Choroid plexus epithelial cell (primary cell): ENCODE results near the gene KCNMA1.

Source experiments
- DNase-seq: peaks from one replicate; pipeline ENCODE4 v3.0.0-alpha.2; 2010; ENCODE audit warnings: low read depth
- H3K4me3 ChIP-seq: 2 replicates; pipeline ENCODE4 v1.5.1; 2011; ENCODE audit warnings: low read depth, mild to moderate bottlenecking, control low read depth, low read length, moderate library complexity
- TF ChIP-seq, protein P1 (sequence below): conservative IDR thresholded peaks from 2 replicates; pipeline ENCODE4 v1.5.1; 2011; ENCODE audit warnings: low read depth, mild to moderate bottlenecking, control low read depth, inconsistent platforms, low read length, moderate library complexity

The KCNMA1 gene

DNA sequence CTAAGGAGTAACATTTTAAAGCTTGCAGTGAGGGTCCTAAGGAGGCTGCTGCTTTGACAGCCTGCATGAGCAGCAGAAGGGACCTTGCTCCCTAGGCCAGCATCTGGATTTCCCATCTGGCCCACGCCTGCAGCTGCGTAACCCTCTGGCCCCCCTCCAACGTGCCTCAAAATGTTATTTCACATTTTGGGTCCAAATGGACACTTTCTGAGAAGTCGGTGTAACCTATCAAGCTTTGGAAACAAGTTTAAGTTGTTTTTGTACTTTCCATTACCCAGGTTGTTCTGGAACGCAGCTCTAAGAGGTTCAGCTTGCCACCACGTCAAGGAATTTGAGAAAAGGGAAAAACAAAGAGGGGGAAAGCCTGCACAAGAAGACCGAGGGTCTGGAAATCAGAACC is 338.3 kb downstream of the KCNMA1 start:
- DNase-seq: no peak
- H3K4me3 ChIP-seq: no peak overlapping the region
- TF ChIP-seq, protein P1, sequence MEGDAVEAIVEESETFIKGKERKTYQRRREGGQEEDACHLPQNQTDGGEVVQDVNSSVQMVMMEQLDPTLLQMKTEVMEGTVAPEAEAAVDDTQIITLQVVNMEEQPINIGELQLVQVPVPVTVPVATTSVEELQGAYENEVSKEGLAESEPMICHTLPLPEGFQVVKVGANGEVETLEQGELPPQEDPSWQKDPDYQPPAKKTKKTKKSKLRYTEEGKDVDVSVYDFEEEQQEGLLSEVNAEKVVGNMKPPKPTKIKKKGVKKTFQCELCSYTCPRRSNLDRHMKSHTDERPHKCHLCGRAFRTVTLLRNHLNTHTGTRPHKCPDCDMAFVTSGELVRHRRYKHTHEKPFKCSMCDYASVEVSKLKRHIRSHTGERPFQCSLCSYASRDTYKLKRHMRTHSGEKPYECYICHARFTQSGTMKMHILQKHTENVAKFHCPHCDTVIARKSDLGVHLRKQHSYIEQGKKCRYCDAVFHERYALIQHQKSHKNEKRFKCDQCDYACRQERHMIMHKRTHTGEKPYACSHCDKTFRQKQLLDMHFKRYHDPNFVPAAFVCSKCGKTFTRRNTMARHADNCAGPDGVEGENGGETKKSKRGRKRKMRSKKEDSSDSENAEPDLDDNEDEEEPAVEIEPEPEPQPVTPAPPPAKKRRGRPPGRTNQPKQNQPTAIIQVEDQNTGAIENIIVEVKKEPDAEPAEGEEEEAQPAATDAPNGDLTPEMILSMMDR: no peak

DNA sequence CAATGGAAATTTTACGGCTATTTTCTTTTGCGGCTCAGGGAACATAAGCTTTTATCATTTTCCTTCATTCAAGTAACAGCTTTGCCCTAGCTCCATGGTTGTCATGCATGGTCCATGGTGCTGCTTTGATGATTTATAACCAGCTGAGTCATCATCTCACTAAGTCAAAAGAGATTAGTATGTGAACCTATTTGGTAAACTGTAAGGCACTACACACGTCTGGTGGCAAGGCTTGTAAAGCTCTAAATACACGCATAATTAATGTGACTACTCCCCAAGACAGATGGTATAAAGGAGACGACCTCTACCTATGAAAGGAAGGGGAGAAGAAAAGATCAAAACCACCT is 340.2 kb downstream of the KCNMA1 start:
- peak; percentile 34 for DNase-seq
- H3K4me3 ChIP-seq: no peak overlapping the region
- TF ChIP-seq, protein P1: no peak

DNA sequence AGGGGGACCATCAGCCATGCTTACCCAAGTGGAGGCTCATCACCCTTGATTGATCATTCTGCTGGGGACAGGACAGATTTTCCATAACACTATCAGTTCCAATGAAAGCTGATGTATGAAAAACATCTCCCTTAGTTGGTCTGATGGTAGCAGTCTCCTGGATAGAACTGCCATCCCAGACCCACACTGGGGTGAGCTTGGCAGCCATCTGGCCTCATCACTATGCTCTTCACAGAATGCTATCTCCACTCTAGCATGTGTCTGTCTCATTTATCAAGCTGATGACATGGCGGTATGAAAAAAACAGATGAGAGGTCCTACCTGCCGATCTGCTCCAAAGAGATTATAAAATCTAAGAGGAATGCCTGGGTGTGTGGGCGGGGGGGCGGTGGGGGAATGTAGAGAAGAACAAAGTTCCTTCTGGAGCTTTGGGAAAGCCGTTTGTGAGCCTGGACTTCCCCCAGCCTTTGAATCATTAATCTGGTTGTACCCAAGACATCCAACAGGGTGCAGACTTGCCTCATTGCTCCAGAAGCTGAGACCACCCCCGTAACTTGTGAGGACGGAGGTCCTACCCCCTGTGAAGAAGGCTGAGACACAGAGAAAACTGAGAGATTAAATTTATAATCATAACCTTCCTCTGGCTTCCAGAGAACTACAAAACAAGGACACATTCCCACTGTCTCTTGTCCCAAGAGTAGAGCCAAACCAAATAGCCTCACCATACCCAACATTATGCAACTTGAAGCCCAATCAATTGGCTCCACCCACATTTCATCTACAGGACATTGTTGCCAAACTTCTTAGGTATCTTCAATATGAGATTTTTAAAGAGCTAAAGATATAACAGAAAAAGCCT is 340.8 kb downstream of the KCNMA1 start:
- H3K4me3 ChIP-seq: no peak overlapping the region
- no peak for DNase-seq
- TF ChIP-seq, protein P1: peak; percentile 12

DNA sequence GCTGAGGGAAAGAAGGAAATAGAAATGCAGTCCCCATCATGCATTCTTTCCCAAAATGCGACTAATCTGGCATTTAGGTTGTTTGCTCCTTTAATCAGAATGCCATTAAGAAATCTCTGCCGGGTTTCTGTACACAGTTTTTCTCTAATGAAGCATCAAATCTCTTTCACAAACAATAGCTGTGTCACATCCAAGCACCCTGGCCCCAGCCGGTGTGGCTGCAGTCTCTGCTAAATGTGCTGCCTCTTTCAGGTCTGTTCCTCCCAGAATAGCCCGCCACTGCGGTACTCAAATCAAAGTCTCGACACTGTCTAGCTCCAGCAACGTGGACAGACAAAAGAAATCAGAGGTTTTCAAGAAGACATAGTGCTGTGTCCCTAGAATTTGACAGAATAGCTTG is 343.8 kb downstream of the KCNMA1 start:
- TF ChIP-seq, protein P1: no peak
- no peak for DNase-seq
- H3K4me3 ChIP-seq: no peak overlapping the region

DNA sequence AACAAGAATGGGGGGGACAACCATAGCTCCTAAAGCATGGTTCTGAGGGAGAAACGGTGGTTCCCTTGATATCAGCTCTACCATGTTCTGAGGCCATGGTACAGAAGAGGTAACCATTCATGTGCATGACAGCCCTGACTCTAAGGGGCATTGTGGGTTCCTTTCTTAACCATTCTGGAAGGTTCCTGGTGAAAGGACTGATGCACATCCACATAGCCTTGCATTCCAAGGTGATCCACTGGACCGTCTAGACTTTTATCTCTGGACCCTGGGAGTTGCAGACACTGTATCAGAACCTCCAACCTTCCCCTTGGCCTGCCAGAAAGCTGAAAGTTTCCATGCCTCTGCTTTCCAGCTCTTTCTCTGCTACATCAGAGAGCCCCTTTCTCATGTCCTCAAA is 344.3 kb downstream of the KCNMA1 start:
- no peak overlapping the region for H3K4me3 ChIP-seq
- TF ChIP-seq, protein P1: no peak
- DNase-seq: no peak

DNA sequence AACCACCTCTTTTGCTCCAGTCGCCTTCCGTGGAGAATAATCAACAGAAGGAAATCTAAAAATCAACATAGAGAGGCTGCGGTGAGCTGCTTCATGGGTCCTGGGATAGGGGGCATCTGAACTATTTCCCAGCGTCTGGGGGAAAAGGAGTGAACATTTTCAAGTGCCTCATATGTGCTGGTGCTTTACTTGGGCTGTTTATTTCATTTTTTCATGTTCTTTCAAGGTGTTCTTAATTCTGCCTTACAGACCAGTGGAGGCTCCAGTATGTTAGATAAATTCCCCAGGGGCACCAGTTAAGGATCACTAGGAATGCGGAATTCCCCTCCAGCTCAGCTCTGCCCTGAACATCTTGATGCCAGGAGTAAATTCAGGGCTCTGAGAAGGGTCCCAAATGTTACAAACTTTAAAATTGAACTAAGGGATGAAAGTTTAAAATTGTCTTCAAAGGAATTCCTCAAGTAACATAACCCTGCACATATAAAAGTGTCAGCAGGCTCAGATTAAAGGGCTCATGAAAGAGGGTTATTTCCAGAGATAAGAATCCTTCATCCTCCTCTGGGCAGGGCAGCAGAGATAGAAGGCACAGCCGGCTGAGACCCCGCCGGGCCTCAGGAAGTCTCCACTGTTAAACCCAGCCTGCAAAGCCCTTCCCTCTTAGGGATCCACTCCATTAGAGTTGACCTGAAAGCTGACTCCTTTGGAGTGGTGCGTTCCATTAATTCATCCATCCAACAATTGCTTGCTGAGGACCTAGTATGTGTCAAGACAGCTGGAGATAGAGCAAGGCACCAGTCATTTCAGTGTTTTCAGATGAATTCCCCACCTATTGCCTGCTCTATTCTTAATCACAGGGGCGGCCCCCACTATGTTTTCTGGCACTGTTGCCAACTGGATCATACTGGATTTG is 345.8 kb downstream of the KCNMA1 start:
- DNase-seq: peak; percentile 39
- TF ChIP-seq, protein P1: no peak
- no peak overlapping the region for H3K4me3 ChIP-seq
